GM10847 (cell line): ENCODE data around the gene PCED1B.

Experiments
- POLR2A ChIP-seq: IDR thresholded peaks from 2 replicates; pipeline ENCODE4 v1.6.1; 2011; ENCODE audit not compliant: insufficient read length; ENCODE audit errors: extremely low read depth

The PCED1B gene

GRCh38 chr12:47206450-47207339, 127.3 kb downstream of the PCED1B start:
- TF ChIP-seq POLR2A, result no peak

GRCh38 chr12:47207340-47207717, 127.9 kb downstream of the PCED1B start:
- TF ChIP-seq POLR2A, result no peak

- TF ChIP-seq POLR2A, result no peak
Measured at GRCh38 chr12:47207829-47208248, 128.4 kb downstream of the PCED1B start.

- TF ChIP-seq POLR2A, result no peak
Measured at GRCh38 chr12:47209014-47209413, 129.6 kb downstream of the PCED1B start.

GRCh38 chr12:47210776-47211175, 131.4 kb downstream of the PCED1B start:
- TF ChIP-seq POLR2A, result no peak

GRCh38 chr12:47212701-47213039, 133.2 kb downstream of the PCED1B start:
- no peak for TF ChIP-seq POLR2A

- no peak for TF ChIP-seq POLR2A
Measured at GRCh38 chr12:47213396-47213795, 134.0 kb downstream of the PCED1B start.

GRCh38 chr12:47214001-47214619, 134.7 kb downstream of the PCED1B start:
- TF ChIP-seq POLR2A, result no peak

GRCh38 chr12:47214771-47215170, 135.3 kb downstream of the PCED1B start:
- no peak for TF ChIP-seq POLR2A

GRCh38 chr12:47216150-47216677, 136.8 kb downstream of the PCED1B start:
- no peak for TF ChIP-seq POLR2A

- TF ChIP-seq POLR2A, result no peak
Measured at GRCh38 chr12:47218191-47218654, 138.8 kb downstream of the PCED1B start.

GRCh38 chr12:47219243-47219642, 139.8 kb downstream of the PCED1B start:
- TF ChIP-seq POLR2A, result no peak

GRCh38 chr12:47221256-47222023, 142.0 kb downstream of the PCED1B start:
- no peak for TF ChIP-seq POLR2A

- TF ChIP-seq POLR2A, result no peak
Measured at GRCh38 chr12:47222520-47223030, 143.2 kb downstream of the PCED1B start.

GRCh38 chr12:47223031-47223847, 143.8 kb downstream of the PCED1B start:
- no peak for TF ChIP-seq POLR2A

- TF ChIP-seq POLR2A, result no peak
Measured at GRCh38 chr12:47223848-47224213, 144.4 kb downstream of the PCED1B start.
